GM18502 (cell line): Measurements from ENCODE around the gene WASF2.
"Not testable (repeated sequence)": the region's sequence is repeated elsewhere in the genome, so short reads cannot be mapped to it uniquely, and the experiment has no call there.

Experiments
- ATAC-seq: cut with Tn5 transposase; IDR thresholded peaks from one replicate; pipeline ENCODE4 v1.9.1; 2021; ENCODE audit warnings: mild to moderate bottlenecking; ENCODE audit not compliant: unreplicated experiment, poor library complexity

Gene WASF2

GRCh38 chr1:27499142-27499541, 9.2 kb upstream of the WASF2 start:
- ATAC-seq, result no peak

GRCh38 chr1:27496604-27497155, 6.7 kb upstream of the WASF2 start:
- no peak for ATAC-seq

- ATAC-seq, result no peak
These were observed 2.8 kb upstream of the WASF2 start for GRCh38 chr1:27492796-27493195.

GRCh38 chr1:27491748-27492700, 2.1 kb upstream of the WASF2 start:
- no peak for ATAC-seq

- peak; percentile 12 for ATAC-seq
These were observed 430 bp downstream of the WASF2 start for GRCh38 chr1:27489501-27489972.

- no peak for ATAC-seq
These were observed 1.7 kb downstream of the WASF2 start for GRCh38 chr1:27487966-27488884.

GRCh38 chr1:27485363-27485762, 4.6 kb downstream of the WASF2 start:
- ATAC-seq, result no peak

GRCh38 chr1:27483659-27484058, 6.3 kb downstream of the WASF2 start:
- no peak for ATAC-seq

GRCh38 chr1:27481994-27482620, 7.9 kb downstream of the WASF2 start:
- no peak for ATAC-seq

- no peak for ATAC-seq
These were observed 11.9 kb downstream of the WASF2 start for GRCh38 chr1:27478098-27478497.

- ATAC-seq, result no peak
These were observed 13.7 kb downstream of the WASF2 start for GRCh38 chr1:27476237-27476636.

- ATAC-seq, result no peak
These were observed 14.2 kb downstream of the WASF2 start for GRCh38 chr1:27475720-27476119.

- no peak for ATAC-seq
These were observed 16.2 kb downstream of the WASF2 start for GRCh38 chr1:27473755-27474154.

- ATAC-seq, result not testable (repeated sequence)
These were observed 17.9 kb downstream of the WASF2 start for GRCh38 chr1:27472098-27472497.

GRCh38 chr1:27471477-27471876, 18.5 kb downstream of the WASF2 start:
- no peak for ATAC-seq

GRCh38 chr1:27469334-27469733, 20.6 kb downstream of the WASF2 start:
- ATAC-seq, result no peak

- ATAC-seq, result not testable (repeated sequence)
These were observed 21.6 kb downstream of the WASF2 start for GRCh38 chr1:27468378-27468777.

GRCh38 chr1:27464926-27465647, 24.9 kb downstream of the WASF2 start:
- ATAC-seq, result no peak

GRCh38 chr1:27463916-27464315, 26.1 kb downstream of the WASF2 start:
- ATAC-seq, result not testable (repeated sequence)
